Left cardiac atrium (tissue), 4 donors: ENCODE data around the gene FCHSD1. TPM values are rescaled to one million over a fixed set of nuclear protein-coding genes. Genes with fewer than 3 reads are reported as not detected.
"Not testable (repeated sequence)": the region's sequence is repeated elsewhere in the genome, so short reads cannot be mapped to it uniquely, and the experiment has no call there.

ENCODE experiments used
- ATAC-seq, 2 donors: fragments of 200-7000 bp; cut with Tn5 transposase; one replicate each; pipeline ENCODE4 v1.9.1; 2020; ENCODE audit warnings: mild to moderate bottlenecking in 2 of 2, moderate library complexity in 2 of 2
- DNase-seq: peaks from one replicate; pipeline ENCODE4 v3.0.0-alpha.2; 2020
- intact Hi-C, 2 donors: fragments of 100-400 bp; cut with DNase I; formaldehyde crosslinking; loops; one replicate each; pipeline versions ENCODE4 v1.14.1 to v1.15.1; 2022 to 2023
- total RNA-seq, 2 donors: library from RNA; stranded (reverse); fragmentation: NEBNext Ultra II Directional; extraction: Animal tissue kit (Norgen Biotek cat#: 25700); gene quantifications; one replicate each; pipeline ENCODE4 v1.2.1, GENCODE V29; 2021
- donor health status: DM: no; HTN: yes; CAD: no.
- donor health status: DM: no; HTN: yes; CAD: no; lungs with severe emphysema.
- donor health status: DM: yes; HTN: yes; CAD: no.
- donor health status: Dilated cardiomyopathy.

FCHSD1 gene
- total RNA-seq, 2 donors from 2014 or later = 6.1 to 7.3 TPM

GRCh38 chr5:141628175-141628788, 22.9 kb downstream of the FCHSD1 start:
- intact Hi-C loops = no loop called here
- no peak for ATAC-seq
- DNase-seq = no peak

DNA sequence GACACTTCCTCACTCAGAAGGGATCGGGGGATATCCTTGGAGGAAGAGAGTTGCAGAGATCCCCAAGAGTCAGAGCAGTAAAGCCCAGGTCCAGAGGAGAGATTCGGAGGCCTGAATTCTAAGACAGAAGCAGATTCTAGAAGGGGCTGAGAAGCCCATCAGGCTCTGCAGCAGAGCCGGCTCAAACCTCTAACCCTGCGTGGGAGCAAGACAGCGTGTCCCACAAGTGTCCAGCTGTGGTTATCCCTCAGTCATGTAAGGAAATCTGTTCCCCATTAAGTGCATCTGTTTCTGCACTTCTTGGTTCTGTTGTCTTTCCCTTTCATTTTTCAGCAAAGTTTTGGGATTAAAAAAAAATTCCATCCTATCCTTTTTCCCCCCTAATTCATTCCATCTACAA, 27.6 kb downstream of the FCHSD1 start:
- no peak for DNase-seq
- ATAC-seq = no peak
- intact Hi-C loops = no loop called here

DNA sequence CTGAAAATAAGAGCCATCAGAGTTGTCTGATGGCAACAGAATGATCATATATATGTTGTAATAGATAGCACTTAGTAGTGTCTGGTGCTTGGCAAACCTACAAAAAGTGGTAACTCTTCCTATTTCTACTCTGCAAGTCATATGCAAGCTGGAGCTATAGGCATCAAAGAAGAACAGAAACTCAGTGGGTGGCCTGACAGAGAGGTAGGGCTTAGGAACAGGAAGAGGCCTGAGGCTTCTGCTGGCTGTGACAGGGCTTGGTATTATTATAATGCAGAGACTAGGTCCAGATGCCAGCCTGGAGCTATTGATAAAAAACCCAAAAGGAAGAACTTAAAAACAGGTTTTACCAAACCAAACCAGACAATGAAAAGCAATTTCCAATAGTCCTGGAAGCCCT, 28.0 kb downstream of the FCHSD1 start:
- ATAC-seq (no peak), DNase-seq (no peak)
- intact Hi-C loops = no loop called here

DNA sequence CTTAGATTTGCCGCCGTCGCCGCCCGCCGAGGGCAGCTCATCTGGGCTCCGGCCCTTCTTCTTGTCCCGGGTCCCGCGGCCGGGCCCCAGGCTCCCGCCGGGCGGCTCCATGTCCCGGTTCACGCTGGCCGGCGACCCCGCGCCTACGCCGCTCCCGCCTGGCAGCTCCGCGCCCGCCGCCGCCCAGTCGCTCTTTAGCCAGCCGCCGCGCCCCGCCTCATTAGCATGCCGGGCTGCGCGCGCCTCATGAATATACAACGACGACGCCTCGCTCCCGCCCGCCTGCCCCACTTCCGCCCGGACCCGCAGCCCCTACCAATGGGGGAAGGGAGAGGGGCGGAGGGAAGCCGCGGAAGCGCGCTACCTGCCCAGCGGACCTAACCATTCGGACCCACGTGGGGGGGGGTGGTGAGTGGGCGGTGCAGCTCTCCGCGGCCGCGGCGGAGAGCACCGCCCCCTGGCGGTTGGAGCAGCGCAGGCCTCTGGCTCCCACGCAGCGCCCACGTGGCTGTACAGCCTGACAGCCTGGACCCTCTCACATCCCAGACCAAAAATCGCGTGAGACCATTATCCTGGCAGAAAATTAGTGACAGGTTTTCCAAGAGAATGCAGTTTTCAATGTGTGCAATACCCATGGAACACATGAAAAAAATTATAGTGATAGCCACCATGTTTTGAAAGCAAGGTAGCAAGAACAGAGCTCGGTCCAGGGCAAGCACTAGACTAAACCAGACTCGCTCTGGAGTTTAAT, 32.2 kb downstream of the FCHSD1 start, which contains the start of gene DIAPH1:
DIAPH1 (minus strand) TSS at position 197 of the 751 bp plus-strand sequence; CDS start at position 111, 86 bp downstream.
- ATAC-seq = peak; percentile 96 to 97
- DNase-seq = peak; percentile 98
- intact Hi-C loops = loop anchor here in 1 of 2 donors (2.0 kb wide), 1 partner anchor 26 kb away; no protein-coding TSS in a partner anchor

DNA sequence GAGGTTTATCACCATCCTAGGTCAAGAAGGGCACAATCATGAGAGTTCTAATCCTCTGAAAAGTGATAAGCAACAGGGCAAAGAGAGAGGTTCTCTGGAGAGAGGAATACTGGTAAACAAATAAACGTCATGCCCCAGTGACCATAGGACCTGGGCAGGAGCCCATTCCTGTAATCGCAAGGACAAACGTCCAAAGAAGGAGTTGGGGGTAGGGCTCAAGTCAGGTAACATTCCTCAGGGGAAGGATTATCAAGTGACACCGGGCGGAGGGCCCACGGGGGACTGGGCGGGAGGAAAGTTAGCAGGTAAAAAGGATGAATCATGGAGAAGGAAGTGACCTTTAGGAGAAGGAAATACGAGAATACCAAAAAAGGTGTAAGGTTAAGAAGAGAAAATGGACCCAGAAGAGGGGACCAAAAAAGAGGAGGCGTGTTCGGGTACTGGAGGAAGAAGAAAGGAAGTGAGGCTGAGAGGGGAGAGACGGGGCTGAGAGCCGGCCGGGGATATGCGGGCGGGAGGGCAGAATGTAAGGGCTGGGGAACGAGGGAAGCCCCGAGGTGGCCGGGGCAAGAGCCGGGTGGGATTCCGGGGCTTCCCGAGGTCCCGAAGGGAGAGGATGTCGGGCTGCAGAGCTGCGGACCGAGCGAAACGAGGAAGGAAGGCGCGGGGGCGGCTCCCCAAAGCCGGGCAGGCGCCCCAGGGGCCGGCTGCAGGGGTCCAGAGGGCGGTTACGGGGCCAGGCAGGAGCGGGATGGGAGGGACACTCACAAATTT, 33.0 kb downstream of the FCHSD1 start:
- intact Hi-C loops = loop anchor here in 1 of 2 donors (2.0 kb wide), 1 partner anchor 25 kb away; no protein-coding TSS in a partner anchor
- ATAC-seq = peak; percentile 47 to 54
- DNase-seq = peak; percentile 34

GRCh38 chr5:141617682-141618029, 33.6 kb downstream of the FCHSD1 start:
- DNase-seq (no peak), ATAC-seq (no peak)
- intact Hi-C loops = loop anchor here in 1 of 2 donors (2.0 kb wide), 1 partner anchor 25 kb away; no protein-coding TSS in a partner anchor

- ATAC-seq = no peak
- intact Hi-C loops = no loop called here
- DNase-seq = no peak
These were observed 34.1 kb downstream of the FCHSD1 start for GRCh38 chr5:141617128-141617527.

- intact Hi-C loops = no loop called here
- ATAC-seq (no peak), DNase-seq (no peak)
These were observed 35.1 kb downstream of the FCHSD1 start for GRCh38 chr5:141615991-141616720.

DNA sequence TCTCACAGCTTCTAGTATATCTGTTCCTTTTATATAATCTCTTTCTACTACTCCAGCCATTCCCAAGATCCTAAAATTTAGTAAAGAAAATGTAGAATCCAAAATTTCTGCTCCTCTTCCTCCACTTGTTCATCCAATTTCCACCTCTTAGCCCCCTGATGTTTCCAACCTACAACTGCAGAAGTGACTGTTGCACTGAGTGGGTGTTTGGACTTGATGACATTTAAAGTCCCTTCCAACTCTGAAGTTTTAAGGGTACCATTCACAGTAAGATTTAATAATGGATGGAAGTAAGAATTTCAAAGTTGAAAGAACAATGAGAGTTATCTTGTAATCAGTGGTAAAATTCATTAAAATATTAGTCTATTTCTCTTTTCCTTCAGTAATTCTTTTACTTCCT, 37.9 kb downstream of the FCHSD1 start:
- ATAC-seq (no peak), DNase-seq (no peak)
- intact Hi-C loops = no loop called here

- DNase-seq = no peak
- no peak for ATAC-seq
- intact Hi-C loops = no loop called here
These were observed 39.9 kb downstream of the FCHSD1 start for GRCh38 chr5:141611289-141611688.

GRCh38 chr5:141609921-141610320, 41.3 kb downstream of the FCHSD1 start:
- ATAC-seq, intact Hi-C loops, DNase-seq: not testable (repeated sequence)

GRCh38 chr5:141609044-141609443, 42.2 kb downstream of the FCHSD1 start:
- intact Hi-C loops = no loop called here
- DNase-seq (no peak), ATAC-seq (no peak)

DNA sequence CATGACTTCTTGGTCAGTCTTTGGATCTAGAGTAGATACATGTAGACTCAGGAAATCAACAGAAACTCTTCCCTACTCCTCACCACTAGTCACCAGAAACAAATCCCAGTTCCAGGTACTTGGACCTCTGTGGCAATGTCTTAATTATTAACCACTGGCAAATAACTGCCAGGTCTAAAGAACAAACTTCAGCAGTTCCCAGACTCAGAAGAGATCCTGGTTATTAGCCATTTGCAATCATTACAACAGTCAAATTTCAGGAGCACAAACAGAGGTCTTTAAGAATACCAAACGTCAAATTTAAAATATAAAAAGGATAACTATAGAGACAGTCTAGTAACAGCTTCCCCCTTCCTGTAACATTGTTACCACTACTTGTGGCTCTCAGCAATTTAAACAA, 42.7 kb downstream of the FCHSD1 start:
- intact Hi-C loops = no loop called here
- DNase-seq = no peak
- ATAC-seq = no peak

DNA sequence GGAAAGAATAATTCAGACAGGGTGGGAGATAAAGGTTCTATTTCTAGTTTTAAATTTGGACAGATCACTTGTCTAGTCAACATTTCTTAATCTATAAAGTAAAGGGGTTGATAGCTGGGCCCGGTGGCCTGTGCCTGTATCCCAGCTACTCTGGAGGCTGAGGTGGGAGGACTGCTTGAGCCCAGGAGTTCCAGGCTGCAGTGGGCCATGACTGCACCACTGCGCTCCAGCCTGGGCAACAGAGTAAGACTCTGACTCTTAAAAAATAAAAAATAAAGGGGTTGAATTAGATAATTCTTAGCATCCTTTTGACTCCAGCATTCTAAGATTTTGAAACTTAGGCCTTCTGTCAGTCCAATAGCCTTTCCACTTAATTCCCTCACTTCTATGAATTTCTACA, 43.2 kb downstream of the FCHSD1 start:
- ATAC-seq = no peak
- intact Hi-C loops = no loop called here
- DNase-seq = no peak

DNA sequence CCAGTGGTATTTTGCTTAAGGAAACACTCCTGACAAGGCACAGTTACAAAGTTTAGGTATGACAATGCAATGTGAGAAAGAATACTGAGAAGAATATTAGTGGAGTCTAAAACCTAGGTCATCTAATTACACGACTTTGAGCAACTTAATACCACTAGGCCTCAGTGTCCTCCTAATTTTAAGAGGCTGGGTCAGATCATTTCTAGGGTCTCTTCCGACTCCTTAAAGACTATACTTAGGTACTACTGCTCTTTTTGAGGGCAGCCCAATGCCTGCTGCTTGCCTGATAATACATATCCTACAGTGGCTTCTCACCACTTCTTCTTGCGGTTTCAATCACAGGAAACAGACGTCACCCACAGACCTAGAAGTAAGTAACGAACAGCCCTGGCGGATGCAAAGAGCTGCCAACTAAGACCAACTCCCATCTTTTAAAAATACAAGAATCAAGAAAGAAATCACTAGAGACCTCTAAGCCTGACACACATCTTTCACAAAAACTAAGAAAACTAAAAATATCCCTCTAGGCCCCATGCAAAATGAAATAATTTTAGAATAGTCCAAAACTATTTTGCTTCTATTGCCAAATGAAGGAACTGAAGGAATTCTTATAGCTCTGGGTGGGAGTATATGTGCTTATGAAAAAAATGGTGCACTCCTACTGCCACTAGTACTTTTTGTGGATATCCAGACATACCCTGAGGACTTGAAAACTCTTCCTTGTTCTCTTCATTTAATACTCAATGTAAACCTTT, 45.5 kb downstream of the FCHSD1 start:
- DNase-seq (peak; percentile 55), ATAC-seq (peak; percentile 74 to 90)

DNA sequence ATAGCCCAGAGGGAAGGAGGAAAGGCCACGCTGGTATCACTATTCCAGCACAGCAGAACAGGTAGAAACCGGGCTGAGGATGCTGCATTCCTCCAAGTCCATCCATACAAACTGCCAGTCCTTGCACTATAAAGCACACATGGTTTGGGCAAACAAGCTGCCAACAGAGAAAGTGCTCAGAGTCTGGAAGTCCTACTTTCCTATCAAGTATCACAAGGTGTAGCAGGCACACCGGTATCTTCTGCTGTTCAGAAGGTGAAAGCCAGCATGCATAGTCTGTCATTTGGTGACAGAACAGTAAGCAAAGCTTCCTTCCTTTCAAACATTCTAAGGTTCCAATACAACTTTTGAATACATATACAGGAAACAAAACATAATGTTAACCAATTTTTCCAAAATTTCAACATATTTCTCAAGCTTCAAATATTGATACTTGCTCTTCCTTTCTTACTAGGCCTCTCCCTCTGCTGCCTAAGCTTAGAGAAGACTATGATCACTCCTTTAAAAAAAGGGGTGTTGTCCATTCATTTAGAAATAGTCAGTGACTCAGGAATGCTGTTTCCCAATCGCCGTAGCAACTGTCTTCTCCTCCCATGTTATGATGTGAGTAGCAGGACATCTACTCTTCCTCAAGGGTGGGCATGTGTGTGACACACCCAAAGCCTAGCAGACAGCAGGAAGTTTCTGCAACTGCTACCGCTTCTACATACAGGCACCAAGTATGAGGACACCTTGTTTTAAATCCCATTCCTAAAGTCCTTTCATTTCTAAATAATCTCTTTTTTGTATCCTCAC, 47.1 kb downstream of the FCHSD1 start:
- intact Hi-C loops = no loop called here
- ATAC-seq = peak; percentile 85 to 96
- DNase-seq = peak; percentile 67

More for the DNA sequence above, 45.5 kb downstream of the FCHSD1 start:
- intact Hi-C loops = no loop called here

- DNase-seq (no peak), ATAC-seq (no peak)
- intact Hi-C loops = no loop called here
These were observed 48.6 kb downstream of the FCHSD1 start for GRCh38 chr5:141602606-141603005.
